ENCODE results near the gene CREB5. TPM values are rescaled to one million over a fixed set of nuclear protein-coding genes. Genes with fewer than 3 reads are reported as not detected.

CREB5 gene
- total RNA-seq, 4 donors from 2014 or later = 7.8 to 29.9 (median 12.9) TPM

DNA sequence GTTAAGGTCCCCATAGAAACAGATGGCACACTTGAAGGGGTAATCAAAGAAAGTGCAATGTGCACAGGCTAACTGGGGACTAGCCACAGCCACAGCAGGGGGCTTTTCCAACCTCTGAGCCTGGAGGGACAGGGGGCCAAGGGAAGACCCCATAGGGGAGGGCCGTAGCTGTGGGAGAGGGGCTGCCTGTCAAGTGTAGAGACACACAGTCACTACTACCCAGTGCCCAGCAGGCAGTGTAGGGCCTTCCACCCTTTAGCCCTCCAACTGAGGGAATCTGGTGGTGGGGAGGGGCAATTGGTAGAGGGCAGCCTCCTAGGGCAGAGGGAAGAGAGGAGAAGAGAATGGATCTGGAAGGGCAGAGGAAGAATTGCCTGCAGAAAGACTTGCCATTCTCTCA is 54.6 kb downstream of the CREB5 start:
- Histone ChIP-seq H3K27ac (no peak overlapping the region), H3K4me1 (no peaks in the 10 kb centered on the region), H3K36me3 (no peaks in the 10 kb centered on the region), H3K9me3 (no peaks in the 10 kb centered on the region), H3K4me3 (no peak overlapping the region), H3K27me3 (no peaks in the 10 kb centered on the region)
- ATAC-seq = no peak
- no CpG with 5 or more reads among the region's 1 CpG for WGBS, 2 donors (ENCODE audit: low coverage in 1 of 2)
- TF ChIP-seq, protein P1, sequence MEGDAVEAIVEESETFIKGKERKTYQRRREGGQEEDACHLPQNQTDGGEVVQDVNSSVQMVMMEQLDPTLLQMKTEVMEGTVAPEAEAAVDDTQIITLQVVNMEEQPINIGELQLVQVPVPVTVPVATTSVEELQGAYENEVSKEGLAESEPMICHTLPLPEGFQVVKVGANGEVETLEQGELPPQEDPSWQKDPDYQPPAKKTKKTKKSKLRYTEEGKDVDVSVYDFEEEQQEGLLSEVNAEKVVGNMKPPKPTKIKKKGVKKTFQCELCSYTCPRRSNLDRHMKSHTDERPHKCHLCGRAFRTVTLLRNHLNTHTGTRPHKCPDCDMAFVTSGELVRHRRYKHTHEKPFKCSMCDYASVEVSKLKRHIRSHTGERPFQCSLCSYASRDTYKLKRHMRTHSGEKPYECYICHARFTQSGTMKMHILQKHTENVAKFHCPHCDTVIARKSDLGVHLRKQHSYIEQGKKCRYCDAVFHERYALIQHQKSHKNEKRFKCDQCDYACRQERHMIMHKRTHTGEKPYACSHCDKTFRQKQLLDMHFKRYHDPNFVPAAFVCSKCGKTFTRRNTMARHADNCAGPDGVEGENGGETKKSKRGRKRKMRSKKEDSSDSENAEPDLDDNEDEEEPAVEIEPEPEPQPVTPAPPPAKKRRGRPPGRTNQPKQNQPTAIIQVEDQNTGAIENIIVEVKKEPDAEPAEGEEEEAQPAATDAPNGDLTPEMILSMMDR (IDR thresholded peaks at IDR 0.05) = no peak
- no peak for TF ChIP-seq POLR2AphosphoS5 (IDR thresholded peaks at IDR 0.05)
- TF ChIP-seq EP300 (IDR thresholded peaks at IDR 0.05) = no peak
- TF ChIP-seq POLR2A (IDR thresholded peaks at IDR 0.05) = no peak

DNA sequence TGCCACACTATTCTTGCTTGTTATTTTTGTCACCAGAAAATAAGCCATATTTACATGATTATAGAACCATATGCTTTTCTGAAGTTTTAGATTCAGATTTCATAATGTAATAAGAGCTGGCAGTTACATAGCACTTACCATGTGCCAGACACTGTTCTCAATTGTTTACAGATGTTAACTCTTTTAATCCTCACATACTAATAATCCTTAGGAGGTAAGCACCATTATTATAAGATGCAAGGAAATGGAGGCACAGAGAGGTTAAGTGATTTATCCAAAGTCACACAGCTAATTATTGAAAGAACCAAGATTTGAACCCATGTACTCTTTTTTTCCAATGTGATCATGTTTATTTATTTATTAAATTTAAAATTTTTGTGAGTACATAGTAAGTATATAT is 57.2 kb downstream of the CREB5 start:
- Histone ChIP-seq H3K9me3 (no peaks in the 10 kb centered on the region), H3K27ac (no peak overlapping the region), H3K4me3 (no peak overlapping the region), H3K4me1 (peaks cover 0 to 4% (median 0%) of the 10 kb centered on the region in 3 donors), H3K36me3 (no peaks in the 10 kb centered on the region), H3K27me3 (no peaks in the 10 kb centered on the region)
- TF ChIP-seq POLR2AphosphoS5 (IDR thresholded peaks at IDR 0.05) (no peak), EP300 (IDR thresholded peaks at IDR 0.05) (no peak), POLR2A (IDR thresholded peaks at IDR 0.05) (no peak)
- TF ChIP-seq, protein P1 (IDR thresholded peaks at IDR 0.05) = no peak
- no peak for ATAC-seq

DNA sequence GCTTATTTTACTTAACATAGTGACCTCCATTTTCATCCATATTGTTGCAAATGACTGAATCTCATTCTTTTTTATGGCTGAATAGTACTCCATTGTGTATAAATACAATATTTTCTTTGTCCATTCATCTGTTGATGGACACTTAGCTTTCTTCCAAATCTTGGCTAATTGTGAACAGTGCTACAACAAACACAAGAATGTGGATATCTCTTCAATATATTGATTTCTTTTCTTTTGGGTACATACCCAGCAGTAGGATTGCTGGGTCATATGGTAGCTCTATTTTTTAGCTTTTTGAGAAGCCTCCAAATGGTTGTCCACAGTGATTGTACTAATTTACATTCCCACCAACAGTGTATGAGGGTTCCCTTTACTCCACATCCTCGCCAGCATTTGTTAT is 58.0 kb downstream of the CREB5 start:
- Histone ChIP-seq H3K4me3 (no peak overlapping the region), H3K27ac (no peak overlapping the region), H3K9me3 (no peaks in the 10 kb centered on the region), H3K4me1 (peaks cover 0 to 4% (median 0%) of the 10 kb centered on the region in 3 donors), H3K36me3 (no peaks in the 10 kb centered on the region), H3K27me3 (no peaks in the 10 kb centered on the region)
- TF ChIP-seq POLR2AphosphoS5 (IDR thresholded peaks at IDR 0.05) = no peak
- TF ChIP-seq, protein P1 (IDR thresholded peaks at IDR 0.05) = no peak
- TF ChIP-seq EP300 (IDR thresholded peaks at IDR 0.05) = no peak
- no peak for TF ChIP-seq POLR2A (IDR thresholded peaks at IDR 0.05)
- ATAC-seq = no peak
- WGBS, 2 donors (ENCODE audit: low coverage in 1 of 2) = 82% methylated on average over 1 of the region's 1 CpG

GRCh38 chr7:28472332-28472731 is 60.0 kb downstream of the CREB5 start:
- 80 to 81% methylated on average over 5 to 6 of the region's 6 CpGs for WGBS, 2 donors (ENCODE audit: low coverage in 1 of 2)
- TF ChIP-seq POLR2AphosphoS5 (IDR thresholded peaks at IDR 0.05) (no peak), POLR2A (IDR thresholded peaks at IDR 0.05) (no peak), EP300 (IDR thresholded peaks at IDR 0.05) (no peak)
- TF ChIP-seq, protein P1 (IDR thresholded peaks at IDR 0.05) = no peak

GRCh38 chr7:28473571-28474281 is 61.4 kb downstream of the CREB5 start:
- H3K4me3 ChIP-seq = no peak overlapping the region
- H3K9me3 ChIP-seq = no peaks in the 10 kb centered on the region
- no peaks in the 10 kb centered on the region for H3K27me3 ChIP-seq
- peak overlapping the region in 3 of 4 donors; percentile 17 to 63 (median 44) for H3K27ac ChIP-seq
- TF ChIP-seq, protein P1 (IDR thresholded peaks at IDR 0.05) = no peak
- TF ChIP-seq EP300 (IDR thresholded peaks at IDR 0.05) = no peak
- no peak for TF ChIP-seq POLR2AphosphoS5 (IDR thresholded peaks at IDR 0.05)
- TF ChIP-seq POLR2A (IDR thresholded peaks at IDR 0.05) = no peak
- WGBS, 2 donors (ENCODE audit: low coverage in 1 of 2) = 46 to 50% methylated on average over 4 to 5 of the region's 8 CpGs
- no peaks in the 10 kb centered on the region for H3K36me3 ChIP-seq
- ATAC-seq = peak; percentile 77
- H3K4me1 ChIP-seq = peaks cover 0 to 4% (median 0%) of the 10 kb centered on the region in 3 donors

More at GRCh38 chr7:28472332-28472731, 60.0 kb downstream of the CREB5 start:
- Histone ChIP-seq H3K27me3 (no peaks in the 10 kb centered on the region), H3K4me1 (peaks cover 0 to 4% (median 0%) of the 10 kb centered on the region in 3 donors), H3K4me3 (no peak overlapping the region), H3K36me3 (no peaks in the 10 kb centered on the region), H3K9me3 (no peaks in the 10 kb centered on the region), H3K27ac (no peak overlapping the region)
- no peak for ATAC-seq
